Nephron (organoid): ENCODE results near the gene RASGRP3.

ENCODE experiments used
- H3K27ac Mint-ChIP-seq, 3 experiments: 2 replicates each; pipeline ENCODE4 v1.8.0; 2020; ENCODE audit warnings: mixed read lengths in 3 of 3, mild to moderate bottlenecking in 2 of 3, moderate library complexity in 1 of 3
- H3K27me3 Mint-ChIP-seq: 2 replicates; pipeline ENCODE4 v1.8.0; 2021; ENCODE audit warnings: low read depth, mild to moderate bottlenecking, moderate library complexity, mixed read lengths
- H3K36me3 Mint-ChIP-seq: 2 replicates; pipeline ENCODE4 v1.8.0; 2020; ENCODE audit warnings: low read depth, mixed read lengths
- H3K4me1 Mint-ChIP-seq: 2 replicates; pipeline ENCODE4 v1.8.0; 2020; ENCODE audit warnings: mixed read lengths
- H3K4me3 Mint-ChIP-seq, 3 experiments: 2 replicates each; pipeline ENCODE4 v1.8.0; 2020; ENCODE audit warnings: mild to moderate bottlenecking in 3 of 3, mixed read lengths in 3 of 3, moderate library complexity in 2 of 3
- H3K9me3 Mint-ChIP-seq: 2 replicates; pipeline ENCODE4 v1.8.0; 2020; ENCODE audit warnings: mixed read lengths
- TF ChIP-seq, protein P1 (sequence below), 3 experiments: fragments of 200-600 bp; sonication (generic); IDR thresholded peaks; one replicate each; pipeline ENCODE4 v1.5.0; 2021; ENCODE audit warnings: antibody characterized with exemption in 3 of 3; ENCODE audit not compliant: unreplicated experiment in 3 of 3

RASGRP3 gene

DNA sequence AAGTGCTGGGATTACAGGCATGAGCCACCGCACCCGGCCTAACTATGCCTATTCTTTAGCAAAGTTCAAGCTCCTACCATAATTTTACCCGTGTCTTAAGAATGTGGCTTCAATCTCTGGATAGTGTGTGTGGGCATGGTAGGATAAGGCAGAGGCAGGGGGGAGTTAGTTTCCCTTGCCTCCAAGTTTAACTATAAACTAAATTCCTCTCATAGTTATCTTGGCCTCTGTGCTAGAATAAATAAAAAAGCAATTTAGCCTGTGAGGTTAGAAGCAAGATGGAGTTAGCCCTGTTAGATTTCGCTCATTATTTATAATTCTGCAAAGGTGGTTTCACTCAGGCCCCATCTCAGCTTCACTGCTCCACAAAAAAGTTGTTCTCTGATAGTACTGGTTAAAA, 129.7 kb downstream of the RASGRP3 start:
- Mint-ChIP-seq H3K36me3 (no peaks in the 10 kb centered on the region), H3K4me1 (peaks cover 37% of the 10 kb centered on the region), H3K27ac (peak overlapping the region; percentile 90 to 98 (median 96)), H3K27me3 (peaks cover under 1% of the 10 kb centered on the region), H3K4me3 (peak overlapping the region in 2 of 3 experiments; percentile 15 to 16), H3K9me3 (peaks cover 8% of the 10 kb centered on the region)
- TF ChIP-seq, protein P1, sequence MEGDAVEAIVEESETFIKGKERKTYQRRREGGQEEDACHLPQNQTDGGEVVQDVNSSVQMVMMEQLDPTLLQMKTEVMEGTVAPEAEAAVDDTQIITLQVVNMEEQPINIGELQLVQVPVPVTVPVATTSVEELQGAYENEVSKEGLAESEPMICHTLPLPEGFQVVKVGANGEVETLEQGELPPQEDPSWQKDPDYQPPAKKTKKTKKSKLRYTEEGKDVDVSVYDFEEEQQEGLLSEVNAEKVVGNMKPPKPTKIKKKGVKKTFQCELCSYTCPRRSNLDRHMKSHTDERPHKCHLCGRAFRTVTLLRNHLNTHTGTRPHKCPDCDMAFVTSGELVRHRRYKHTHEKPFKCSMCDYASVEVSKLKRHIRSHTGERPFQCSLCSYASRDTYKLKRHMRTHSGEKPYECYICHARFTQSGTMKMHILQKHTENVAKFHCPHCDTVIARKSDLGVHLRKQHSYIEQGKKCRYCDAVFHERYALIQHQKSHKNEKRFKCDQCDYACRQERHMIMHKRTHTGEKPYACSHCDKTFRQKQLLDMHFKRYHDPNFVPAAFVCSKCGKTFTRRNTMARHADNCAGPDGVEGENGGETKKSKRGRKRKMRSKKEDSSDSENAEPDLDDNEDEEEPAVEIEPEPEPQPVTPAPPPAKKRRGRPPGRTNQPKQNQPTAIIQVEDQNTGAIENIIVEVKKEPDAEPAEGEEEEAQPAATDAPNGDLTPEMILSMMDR (IDR thresholded peaks at IDR 0.05; ENCODE audit: unreplicated experiment in 3 of 3) = no peak

DNA sequence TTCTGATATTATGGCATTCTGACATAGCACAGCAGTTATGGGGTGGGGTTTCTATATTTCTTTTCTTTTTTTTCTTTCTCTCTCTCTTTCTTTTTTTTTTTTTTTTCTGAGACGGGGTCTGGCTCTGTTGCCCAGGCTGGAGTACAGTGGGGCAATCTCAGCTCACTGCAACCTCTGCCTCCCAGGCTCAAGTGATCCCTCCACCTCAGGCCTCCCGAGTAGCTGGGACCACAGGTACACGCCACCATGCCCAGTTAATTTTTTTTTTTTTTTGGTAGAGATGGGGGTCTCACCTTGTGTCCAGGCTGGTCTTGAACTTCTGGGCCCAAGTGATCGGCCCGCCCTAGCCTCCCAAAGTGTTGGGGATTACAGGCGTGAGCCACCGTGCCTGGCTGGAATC, 130.2 kb downstream of the RASGRP3 start:
- Mint-ChIP-seq H3K27ac (peak overlapping the region; percentile 90 to 98 (median 96)), H3K9me3 (peaks cover 13% of the 10 kb centered on the region), H3K4me3 (no peak overlapping the region), H3K27me3 (peaks cover 3% of the 10 kb centered on the region), H3K36me3 (no peaks in the 10 kb centered on the region), H3K4me1 (peaks cover 37% of the 10 kb centered on the region)
- TF ChIP-seq, protein P1 (IDR thresholded peaks at IDR 0.05; ENCODE audit: unreplicated experiment in 3 of 3) = no peak

DNA sequence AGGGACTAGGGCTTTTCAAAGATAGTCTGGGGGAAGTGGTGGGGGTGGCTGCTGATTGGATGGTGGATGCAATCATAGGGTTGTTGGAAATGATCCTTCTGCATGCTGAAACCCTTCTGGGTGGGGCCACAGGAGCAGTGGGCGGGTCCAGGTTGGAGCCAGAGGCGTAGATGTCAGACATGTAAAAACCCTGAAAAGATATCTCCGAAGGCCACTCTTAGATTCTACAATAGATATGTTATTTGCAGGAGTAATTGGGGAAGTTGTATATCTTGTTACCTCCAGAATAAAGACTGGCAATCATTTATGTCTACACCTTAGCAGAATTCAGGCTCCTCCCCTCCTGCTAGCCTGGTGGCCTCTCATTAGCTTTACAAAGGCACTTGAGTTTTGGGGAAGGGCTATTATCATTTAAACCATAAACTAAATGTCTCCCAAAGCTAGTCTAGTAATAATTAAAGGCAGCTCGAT, 130.8 kb downstream of the RASGRP3 start:
- peaks cover 3% of the 10 kb centered on the region for H3K27me3 Mint-ChIP-seq
- H3K4me3 Mint-ChIP-seq = no peak overlapping the region
- H3K4me1 Mint-ChIP-seq = peaks cover 37% of the 10 kb centered on the region
- H3K27ac Mint-ChIP-seq = peak overlapping the region; percentile 88 to 98 (median 90)
- H3K9me3 Mint-ChIP-seq = peaks cover 14% of the 10 kb centered on the region
- no peaks in the 10 kb centered on the region for H3K36me3 Mint-ChIP-seq
- TF ChIP-seq, protein P1 (IDR thresholded peaks at IDR 0.05; ENCODE audit: unreplicated experiment in 3 of 3) = no peak

DNA sequence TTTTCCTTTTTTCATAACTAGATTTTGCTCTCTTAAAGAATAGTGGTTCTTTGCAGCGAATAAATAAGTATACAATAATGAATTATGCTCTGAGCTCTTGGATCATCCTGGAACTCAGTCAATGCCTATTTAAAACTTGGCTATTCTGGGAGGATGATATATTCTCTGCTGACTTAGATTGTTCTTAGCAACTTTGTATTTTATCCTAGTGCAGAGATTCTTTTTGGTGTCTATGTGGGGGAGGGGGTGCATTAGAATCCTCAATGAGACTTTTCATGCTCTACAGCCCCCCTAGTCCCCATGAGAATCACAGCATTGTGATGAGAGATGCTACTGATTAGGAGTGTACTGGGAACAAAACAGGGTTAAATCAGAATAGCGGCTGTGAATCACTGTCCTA, 131.5 kb downstream of the RASGRP3 start:
- H3K36me3 Mint-ChIP-seq = no peaks in the 10 kb centered on the region
- H3K9me3 Mint-ChIP-seq = peaks cover 14% of the 10 kb centered on the region
- TF ChIP-seq, protein P1 (IDR thresholded peaks at IDR 0.05; ENCODE audit: unreplicated experiment in 3 of 3) = no peak
- no peak overlapping the region for H3K4me3 Mint-ChIP-seq
- H3K27ac Mint-ChIP-seq = peak overlapping the region; percentile 88 to 98 (median 90)
- peaks cover 3% of the 10 kb centered on the region for H3K27me3 Mint-ChIP-seq
- H3K4me1 Mint-ChIP-seq = peaks cover 37% of the 10 kb centered on the region

DNA sequence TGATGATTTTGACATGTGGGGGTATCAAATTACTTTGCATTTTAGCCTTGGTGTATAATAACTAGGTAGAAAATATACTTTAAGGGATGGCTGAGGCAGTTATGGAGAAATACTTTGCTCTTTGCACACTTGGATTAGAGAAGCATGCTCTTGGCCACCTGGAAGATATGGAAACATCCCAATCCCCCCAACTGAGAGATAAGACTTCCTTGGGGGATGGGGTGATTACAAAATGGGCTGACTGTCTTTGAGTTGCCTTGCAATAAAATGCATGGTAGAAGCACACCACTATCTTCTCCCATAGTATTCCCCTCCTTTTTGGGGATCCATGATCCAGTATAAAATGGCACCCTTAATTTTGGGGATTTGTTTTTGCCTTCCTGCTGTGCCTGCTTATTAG, 137.7 kb downstream of the RASGRP3 start:
- Mint-ChIP-seq H3K4me1 (no peaks in the 10 kb centered on the region), H3K27me3 (peaks cover 3% of the 10 kb centered on the region), H3K27ac (no peak overlapping the region), H3K36me3 (peaks cover 16% of the 10 kb centered on the region), H3K9me3 (peaks cover 35% of the 10 kb centered on the region), H3K4me3 (no peak overlapping the region)
- TF ChIP-seq, protein P1 (IDR thresholded peaks at IDR 0.05; ENCODE audit: unreplicated experiment in 3 of 3) = no peak
